ENCODE results near the gene PITRM1.

GRCh38 chr10:3169673-3170072 is 2.9 kb downstream of the PITRM1 start:
- TF ChIP-seq CTCF (IDR thresholded peaks at IDR 0.05): no peak
- TF ChIP-seq POLR2A (IDR thresholded peaks at IDR 0.05): no peak

Measured in heart left ventricle (tissue), 13 donors.